HEK293 (cell line): ENCODE data around the gene DPF3.

Source experiments
- CTCF ChIA-PET: fragments of 350-600 bp; formaldehyde crosslinking; extraction: SDS; loops from one replicate; lab custom pipeline; 2021; ENCODE audit warnings: antibody characterized with exemption; lab: Yijun Ruan, JAX
- POLR2A ChIA-PET: fragments of 300-600 bp; formaldehyde crosslinking; extraction: SDS; loops from one replicate; lab custom pipeline; 2020; ENCODE audit warnings: antibody characterized with exemption, inconsistent platforms; lab: Yijun Ruan, JAX
- H3K27ac ChIP-seq: fragments of 200-500 bp; sonication (Bioruptor generic); 2 replicates; pipeline ENCODE4 v1.5.1; 2014; ENCODE audit warnings: low read depth, low read length, control low read depth, inconsistent platforms; ENCODE audit errors: extremely low read depth
- H3K36me3 ChIP-seq, 2 experiments: fragments of 200-500 bp in 1 of 2; sonication (Bioruptor generic) in 1 of 2; 1 replicate in 1 of 2; 2 replicates in 1 of 2; pipeline ENCODE4 v1.5.1; 2014 to 2017; ENCODE audit warnings: inconsistent platforms in 2 of 2, low read length in 2 of 2; ENCODE audit not compliant: control insufficient read depth in 2 of 2, insufficient read depth in 1 of 2
- H3K4me1 ChIP-seq: fragments of 200-500 bp; sonication (Bioruptor generic); 2 replicates; pipeline ENCODE4 v1.5.1; 2014; ENCODE audit warnings: mild to moderate bottlenecking, low read length, inconsistent platforms; ENCODE audit not compliant: control insufficient read depth, insufficient read depth
- H3K4me3 ChIP-seq: 2 replicates; pipeline ENCODE4 v1.5.1; 2011; ENCODE audit warnings: low read depth, mild to moderate bottlenecking, control low read depth, low read length, moderate library complexity
- H3K9me3 ChIP-seq: fragments of 200-500 bp; sonication (Bioruptor generic); 2 replicates; pipeline ENCODE4 v1.5.1; 2014; ENCODE audit warnings: low read depth, low read length, inconsistent platforms; ENCODE audit not compliant: control insufficient read depth, insufficient read depth
- FEZF1 ChIP-seq: fragments of 450-650 bp; formaldehyde crosslinking; IDR thresholded peaks from 2 replicates; pipeline ENCODE4 v1.5.1; 2016; ENCODE audit warnings: missing biosample characterization, missing genetic modification characterization
- GLI4 ChIP-seq: fragments of 450-650 bp; formaldehyde crosslinking; IDR thresholded peaks from 2 replicates; pipeline ENCODE4 v1.5.1; 2016; ENCODE audit warnings: missing biosample characterization, missing genetic modification characterization
- IKZF3 ChIP-seq: fragments of 450-650 bp; IDR thresholded peaks from 2 replicates; pipeline ENCODE4 v1.5.0; 2018; ENCODE audit warnings: missing biosample characterization, mild to moderate bottlenecking, missing genetic modification characterization, moderate library complexity
- SP2 ChIP-seq: fragments of 450-650 bp; formaldehyde crosslinking; IDR thresholded peaks from 2 replicates; pipeline ENCODE4 v1.5.1; 2016; ENCODE audit warnings: missing biosample characterization, missing genetic modification characterization
- TSHZ1 ChIP-seq: fragments of 450-650 bp; formaldehyde crosslinking; IDR thresholded peaks from 2 replicates; pipeline ENCODE4 v1.5.1; 2016; ENCODE audit warnings: missing biosample characterization, missing genetic modification characterization, borderline replicate concordance
- ZBTB7A ChIP-seq: fragments of 450-650 bp; formaldehyde crosslinking; IDR thresholded peaks from 2 replicates; pipeline ENCODE4 v1.5.1; 2016; ENCODE audit warnings: low read depth, missing biosample characterization, missing genetic modification characterization
- ZIC2 ChIP-seq: fragments of 450-650 bp; formaldehyde crosslinking; IDR thresholded peaks from 2 replicates; pipeline ENCODE4 v1.5.1; 2016; ENCODE audit warnings: missing biosample characterization, missing genetic modification characterization
- ZNF138 ChIP-seq: fragments of 450-650 bp; formaldehyde crosslinking; IDR thresholded peaks from 2 replicates; pipeline ENCODE4 v1.5.1; 2016; ENCODE audit warnings: missing biosample characterization, missing genetic modification characterization, borderline replicate concordance
- ZNF140 ChIP-seq: fragments of 450-650 bp; formaldehyde crosslinking; IDR thresholded peaks from 2 replicates; pipeline ENCODE4 v1.5.1; 2016; ENCODE audit warnings: missing biosample characterization, missing genetic modification characterization
- ZNF169 ChIP-seq: fragments of 450-650 bp; formaldehyde crosslinking; IDR thresholded peaks from 2 replicates; pipeline ENCODE4 v1.5.1; 2016; ENCODE audit warnings: missing biosample characterization, missing genetic modification characterization
- ZNF214 ChIP-seq: fragments of 450-650 bp; formaldehyde crosslinking; IDR thresholded peaks from 2 replicates; pipeline ENCODE4 v1.5.1; 2017; ENCODE audit warnings: missing biosample characterization, mild to moderate bottlenecking, missing genetic modification characterization, borderline replicate concordance
- ZNF221 ChIP-seq: fragments of 450-650 bp; formaldehyde crosslinking; IDR thresholded peaks from 2 replicates; pipeline ENCODE4 v1.5.1; 2017; ENCODE audit warnings: missing biosample characterization, missing genetic modification characterization, borderline replicate concordance
- ZNF292 ChIP-seq: fragments of 450-650 bp; formaldehyde crosslinking; IDR thresholded peaks from 2 replicates; pipeline ENCODE4 v1.5.1; 2016; ENCODE audit warnings: low read depth, missing biosample characterization, missing genetic modification characterization, borderline replicate concordance
- ZNF324 ChIP-seq: fragments of 450-650 bp; formaldehyde crosslinking; IDR thresholded peaks from 2 replicates; pipeline ENCODE4 v1.5.1; 2016; ENCODE audit warnings: missing biosample characterization, missing genetic modification characterization
- ZNF391 ChIP-seq: fragments of 450-650 bp; formaldehyde crosslinking; IDR thresholded peaks from 2 replicates; pipeline ENCODE4 v1.5.1; 2016; ENCODE audit warnings: low read depth, missing biosample characterization, missing genetic modification characterization, borderline replicate concordance
- ZNF501 ChIP-seq: fragments of 450-650 bp; formaldehyde crosslinking; IDR thresholded peaks from 2 replicates; pipeline ENCODE4 v1.5.1; 2016; ENCODE audit warnings: missing biosample characterization, missing genetic modification characterization
- ZNF561 ChIP-seq: fragments of 450-650 bp; IDR thresholded peaks from 2 replicates; pipeline ENCODE4 v1.5.1; 2018; ENCODE audit warnings: missing biosample characterization, missing genetic modification characterization, borderline replicate concordance
- ZNF623 ChIP-seq: fragments of 450-650 bp; formaldehyde crosslinking; IDR thresholded peaks from 2 replicates; pipeline ENCODE4 v1.5.1; 2016; ENCODE audit warnings: missing biosample characterization, missing genetic modification characterization
- ZNF624 ChIP-seq: fragments of 450-650 bp; formaldehyde crosslinking; IDR thresholded peaks from 2 replicates; pipeline ENCODE4 v1.5.1; 2017; ENCODE audit warnings: missing biosample characterization, missing genetic modification characterization
- ZNF677 ChIP-seq: fragments of 450-650 bp; IDR thresholded peaks from 2 replicates; pipeline ENCODE4 v1.5.0; 2018; ENCODE audit warnings: missing biosample characterization, mild to moderate bottlenecking, missing genetic modification characterization, moderate library complexity
- ZNF768 ChIP-seq: fragments of 450-650 bp; formaldehyde crosslinking; IDR thresholded peaks from 2 replicates; pipeline ENCODE4 v1.5.1; 2018; ENCODE audit warnings: missing biosample characterization, mild to moderate bottlenecking, missing genetic modification characterization
- TF ChIP-seq, protein P1 (sequence below): fragments of 450-650 bp; formaldehyde crosslinking; optimal IDR thresholded peaks from 2 replicates; pipeline ENCODE3; 2016; ENCODE audit warnings: missing biosample characterization, mild to moderate bottlenecking, missing genetic modification characterization
- TF ChIP-seq, protein P2 (sequence below): fragments of 450-650 bp; formaldehyde crosslinking; IDR thresholded peaks from 2 replicates; pipeline ENCODE4 v1.5.1; 2016; ENCODE audit warnings: missing biosample characterization, missing genetic modification characterization
- TF ChIP-seq, protein P3 (sequence below): fragments of 450-650 bp; formaldehyde crosslinking; IDR thresholded peaks from 2 replicates; pipeline ENCODE4 v1.5.1; 2016; ENCODE audit warnings: missing biosample characterization, missing genetic modification characterization
- TF ChIP-seq, protein P4 (sequence below): fragments of 450-650 bp; formaldehyde crosslinking; IDR thresholded peaks from 2 replicates; pipeline ENCODE4 v1.5.1; 2016; ENCODE audit warnings: missing biosample characterization, missing genetic modification characterization

The DPF3 gene

GRCh38 chr14:72786378-72787350 lies 107.2 kb downstream of the DPF3 start:
- Histone ChIP-seq H3K36me3 (no peaks in the 10 kb centered on the region), H3K4me1 (no peaks in the 10 kb centered on the region), H3K9me3 (no peaks in the 10 kb centered on the region), H3K4me3 (no peak overlapping the region), H3K27ac (no peak overlapping the region)
- ChIA-PET CTCF (no interaction called here), POLR2A (no interaction called here)
- TF ChIP-seq ZNF623 (no peak), ZNF221 (no peak), ZNF138 (tag by site-specific recombination) (no peak), ZNF677 (tag by site-specific recombination) (no peak), ZBTB7A (tag by site-specific recombination) (no peak), ZNF169 (tag by site-specific recombination) (no peak), ZIC2 (tag by site-specific recombination) (no peak), FEZF1 (tag by site-specific recombination) (no peak), GLI4 (tag by site-specific recombination) (no peak), ZNF501 (no peak), ZNF214 (no peak), IKZF3 (tag by site-specific recombination) (no peak)
- TF ChIP-seq, protein P1, sequence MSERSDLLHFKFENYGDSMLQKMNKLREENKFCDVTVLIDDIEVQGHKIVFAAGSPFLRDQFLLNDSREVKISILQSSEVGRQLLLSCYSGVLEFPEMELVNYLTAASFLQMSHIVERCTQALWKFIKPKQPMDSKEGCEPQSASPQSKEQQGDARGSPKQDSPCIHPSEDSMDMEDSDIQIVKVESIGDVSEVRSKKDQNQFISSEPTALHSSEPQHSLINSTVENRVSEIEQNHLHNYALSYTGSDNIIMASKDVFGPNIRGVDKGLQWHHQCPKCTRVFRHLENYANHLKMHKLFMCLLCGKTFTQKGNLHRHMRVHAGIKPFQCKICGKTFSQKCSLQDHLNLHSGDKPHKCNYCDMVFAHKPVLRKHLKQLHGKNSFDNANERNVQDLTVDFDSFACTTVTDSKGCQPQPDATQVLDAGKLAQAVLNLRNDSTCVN (tag by site-specific recombination): no peak
- TF ChIP-seq, protein P2, sequence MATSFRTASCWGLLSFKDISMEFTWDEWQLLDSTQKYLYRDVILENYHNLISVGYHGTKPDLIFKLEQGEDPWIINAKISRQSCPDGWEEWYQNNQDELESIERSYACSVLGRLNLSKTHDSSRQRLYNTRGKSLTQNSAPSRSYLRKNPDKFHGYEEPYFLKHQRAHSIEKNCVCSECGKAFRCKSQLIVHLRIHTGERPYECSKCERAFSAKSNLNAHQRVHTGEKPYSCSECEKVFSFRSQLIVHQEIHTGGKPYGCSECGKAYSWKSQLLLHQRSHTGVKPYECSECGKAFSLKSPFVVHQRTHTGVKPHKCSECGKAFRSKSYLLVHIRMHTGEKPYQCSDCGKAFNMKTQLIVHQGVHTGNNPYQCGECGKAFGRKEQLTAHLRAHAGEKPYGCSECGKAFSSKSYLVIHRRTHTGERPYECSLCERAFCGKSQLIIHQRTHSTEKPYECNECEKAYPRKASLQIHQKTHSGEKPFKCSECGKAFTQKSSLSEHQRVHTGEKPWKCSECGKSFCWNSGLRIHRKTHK (tag by site-specific recombination): no peak
- TF ChIP-seq, protein P3, sequence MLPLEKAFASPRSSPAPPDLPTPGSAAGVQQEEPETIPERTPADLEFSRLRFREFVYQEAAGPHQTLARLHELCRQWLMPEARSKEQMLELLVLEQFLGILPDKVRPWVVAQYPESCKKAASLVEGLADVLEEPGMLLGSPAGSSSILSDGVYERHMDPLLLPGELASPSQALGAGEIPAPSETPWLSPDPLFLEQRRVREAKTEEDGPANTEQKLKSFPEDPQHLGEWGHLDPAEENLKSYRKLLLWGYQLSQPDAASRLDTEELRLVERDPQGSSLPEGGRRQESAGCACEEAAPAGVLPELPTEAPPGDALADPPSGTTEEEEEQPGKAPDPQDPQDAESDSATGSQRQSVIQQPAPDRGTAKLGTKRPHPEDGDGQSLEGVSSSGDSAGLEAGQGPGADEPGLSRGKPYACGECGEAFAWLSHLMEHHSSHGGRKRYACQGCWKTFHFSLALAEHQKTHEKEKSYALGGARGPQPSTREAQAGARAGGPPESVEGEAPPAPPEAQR (tag by site-specific recombination): no peak
- TF ChIP-seq, protein P4, sequence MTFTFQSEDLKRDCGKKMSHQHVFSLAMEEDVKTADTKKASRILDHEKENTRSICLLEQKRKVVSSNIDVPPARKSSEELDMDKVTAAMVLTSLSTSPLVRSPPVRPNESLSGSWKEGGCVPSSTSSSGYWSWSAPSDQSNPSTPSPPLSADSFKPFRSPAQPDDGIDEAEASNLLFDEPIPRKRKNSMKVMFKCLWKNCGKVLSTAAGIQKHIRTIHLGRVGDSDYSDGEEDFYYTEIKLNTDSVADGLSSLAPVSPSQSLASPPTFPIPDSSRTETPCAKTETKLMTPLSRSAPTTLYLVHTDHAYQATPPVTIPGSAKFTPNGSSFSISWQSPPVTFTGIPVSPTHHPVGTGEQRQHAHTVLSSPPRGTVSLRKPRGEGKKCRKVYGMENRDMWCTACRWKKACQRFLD (tag by site-specific recombination): no peak

DNA sequence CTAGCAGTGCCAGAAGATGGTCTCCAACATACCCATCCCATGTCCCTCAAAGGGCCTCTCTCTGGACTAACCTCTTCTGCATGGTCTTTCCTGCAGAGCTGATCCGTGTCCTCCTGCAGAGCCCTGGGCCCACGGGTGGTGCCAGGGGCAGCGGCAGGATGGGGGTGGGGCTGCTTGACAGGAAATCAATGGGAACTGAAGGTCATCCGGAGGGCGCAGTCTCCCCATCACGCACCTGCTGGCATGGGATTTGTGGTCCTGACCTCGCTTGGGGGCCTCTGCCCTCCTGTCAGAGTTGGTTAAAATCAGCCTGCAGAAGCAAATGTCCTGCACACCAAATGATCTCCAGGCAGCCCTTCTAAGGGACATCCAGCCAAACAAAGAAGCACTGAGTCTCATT lies 110.2 kb downstream of the DPF3 start:
- no peaks in the 10 kb centered on the region for H3K36me3 ChIP-seq
- no peak for TF ChIP-seq ZNF140
- no peak for TF ChIP-seq ZNF391
- no peak for TF ChIP-seq TSHZ1 (tag by site-specific recombination)
- no peak for TF ChIP-seq ZNF624 (tag by site-specific recombination)
- no peak for TF ChIP-seq ZNF221
- TF ChIP-seq ZNF292 (tag by site-specific recombination): no peak
- no peak for TF ChIP-seq SP2 (tag by site-specific recombination)
- no peak for TF ChIP-seq ZNF324
- TF ChIP-seq ZNF561 (tag by site-specific recombination): no peak
- no peak for TF ChIP-seq ZNF768 (tag by site-specific recombination)
- TF ChIP-seq, all 188 proteins: peak for 0
- POLR2A ChIA-PET: no interaction called here
- H3K9me3 ChIP-seq: no peaks in the 10 kb centered on the region
- no peaks in the 10 kb centered on the region for H3K4me1 ChIP-seq
- no peak overlapping the region for H3K27ac ChIP-seq
- no peak overlapping the region for H3K4me3 ChIP-seq
- CTCF ChIA-PET: no interaction called here
